GM23338 (cell line): ENCODE results near the gene SLC36A3.

ENCODE experiments used
- CREB1 ChIP-seq: fragments of 250-450 bp; sonication (Bioruptor Pico); IDR thresholded peaks from 2 replicates; pipeline ENCODE4 v1.5.0; 2020; ENCODE audit warnings: low read depth, mild to moderate bottlenecking, moderate library complexity
- CTCF ChIP-seq, 2 experiments: fragments of 200-600 bp in 1 of 2; sonication (generic) in 1 of 2; conservative IDR thresholded peaks; 2 replicates each; pipeline versions ENCODE4 v1.5.1 to v1.6.1; 2016 to 2017; ENCODE audit warnings: antibody characterized with exemption in 2 of 2, low read depth in 2 of 2, mild to moderate bottlenecking in 2 of 2, moderate library complexity in 1 of 2
- EZH2 ChIP-seq: fragments of 200-600 bp; sonication (generic); IDR thresholded peaks from one replicate; pipeline ENCODE4 v1.8.0; 2017; ENCODE audit warnings: antibody characterized with exemption, mild to moderate bottlenecking, low read depth; ENCODE audit not compliant: unreplicated experiment
- EZH2phosphoT487 ChIP-seq: fragments of 200-600 bp; sonication (generic); IDR thresholded peaks from one replicate; pipeline ENCODE4 v1.8.1; 2018; ENCODE audit warnings: antibody characterized with exemption; ENCODE audit not compliant: unreplicated experiment
- JUNB ChIP-seq: IDR thresholded peaks from one replicate; pipeline ENCODE4 v1.6.1; 2016; ENCODE audit warnings: antibody characterized with exemption; ENCODE audit not compliant: unreplicated experiment
- NANOG ChIP-seq: IDR thresholded peaks from 2 replicates; pipeline ENCODE4 v1.6.1; 2016; ENCODE audit warnings: antibody characterized with exemption, borderline replicate concordance
- POLR2AphosphoS5 ChIP-seq: IDR thresholded peaks from 2 replicates; pipeline ENCODE4 v1.6.1; 2016; ENCODE audit warnings: antibody characterized with exemption, low read depth
- STAT1 ChIP-seq: IDR thresholded peaks from one replicate; pipeline ENCODE4 v1.6.1; 2016; ENCODE audit warnings: antibody characterized with exemption; ENCODE audit not compliant: unreplicated experiment
- ZNF331 ChIP-seq: fragments of 250-450 bp; sonication (Bioruptor Pico); IDR thresholded peaks from 2 replicates; pipeline ENCODE4 v1.5.0; 2020; ENCODE audit warnings: low read depth, mild to moderate bottlenecking, moderate library complexity
- TF ChIP-seq, protein P1 (sequence below): IDR thresholded peaks from one replicate; pipeline ENCODE4 v1.6.1; 2018; ENCODE audit warnings: antibody characterized with exemption; ENCODE audit not compliant: unreplicated experiment
- TF ChIP-seq, protein P2 (sequence below): IDR thresholded peaks from 2 replicates; pipeline ENCODE4 v1.6.1; 2016; ENCODE audit warnings: antibody characterized with exemption
- TF ChIP-seq, protein P3 (sequence below): fragments of 250-450 bp; sonication (Bioruptor Pico); IDR thresholded peaks from 2 replicates; pipeline ENCODE4 v1.5.0; 2020; ENCODE audit warnings: mild to moderate bottlenecking, moderate library complexity

GRCh38 chr5:151267491-151268260 lies 35.9 kb downstream of the SLC36A3 start:
- TF ChIP-seq CTCF (conservative IDR thresholded peaks at IDR 0.05; ENCODE audit: low read depth in 2 of 2) (no peak), EZH2phosphoT487 (no peak), POLR2AphosphoS5 (no peak), EZH2 (no peak), ZNF331 (CRISPR knock-in tag) (no peak), JUNB (no peak), CREB1 (CRISPR knock-in tag) (no peak), NANOG (no peak), STAT1 (no peak)
- TF ChIP-seq, protein P1, sequence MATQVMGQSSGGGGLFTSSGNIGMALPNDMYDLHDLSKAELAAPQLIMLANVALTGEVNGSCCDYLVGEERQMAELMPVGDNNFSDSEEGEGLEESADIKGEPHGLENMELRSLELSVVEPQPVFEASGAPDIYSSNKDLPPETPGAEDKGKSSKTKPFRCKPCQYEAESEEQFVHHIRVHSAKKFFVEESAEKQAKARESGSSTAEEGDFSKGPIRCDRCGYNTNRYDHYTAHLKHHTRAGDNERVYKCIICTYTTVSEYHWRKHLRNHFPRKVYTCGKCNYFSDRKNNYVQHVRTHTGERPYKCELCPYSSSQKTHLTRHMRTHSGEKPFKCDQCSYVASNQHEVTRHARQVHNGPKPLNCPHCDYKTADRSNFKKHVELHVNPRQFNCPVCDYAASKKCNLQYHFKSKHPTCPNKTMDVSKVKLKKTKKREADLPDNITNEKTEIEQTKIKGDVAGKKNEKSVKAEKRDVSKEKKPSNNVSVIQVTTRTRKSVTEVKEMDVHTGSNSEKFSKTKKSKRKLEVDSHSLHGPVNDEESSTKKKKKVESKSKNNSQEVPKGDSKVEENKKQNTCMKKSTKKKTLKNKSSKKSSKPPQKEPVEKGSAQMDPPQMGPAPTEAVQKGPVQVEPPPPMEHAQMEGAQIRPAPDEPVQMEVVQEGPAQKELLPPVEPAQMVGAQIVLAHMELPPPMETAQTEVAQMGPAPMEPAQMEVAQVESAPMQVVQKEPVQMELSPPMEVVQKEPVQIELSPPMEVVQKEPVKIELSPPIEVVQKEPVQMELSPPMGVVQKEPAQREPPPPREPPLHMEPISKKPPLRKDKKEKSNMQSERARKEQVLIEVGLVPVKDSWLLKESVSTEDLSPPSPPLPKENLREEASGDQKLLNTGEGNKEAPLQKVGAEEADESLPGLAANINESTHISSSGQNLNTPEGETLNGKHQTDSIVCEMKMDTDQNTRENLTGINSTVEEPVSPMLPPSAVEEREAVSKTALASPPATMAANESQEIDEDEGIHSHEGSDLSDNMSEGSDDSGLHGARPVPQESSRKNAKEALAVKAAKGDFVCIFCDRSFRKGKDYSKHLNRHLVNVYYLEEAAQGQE = no peak
- TF ChIP-seq, protein P2, sequence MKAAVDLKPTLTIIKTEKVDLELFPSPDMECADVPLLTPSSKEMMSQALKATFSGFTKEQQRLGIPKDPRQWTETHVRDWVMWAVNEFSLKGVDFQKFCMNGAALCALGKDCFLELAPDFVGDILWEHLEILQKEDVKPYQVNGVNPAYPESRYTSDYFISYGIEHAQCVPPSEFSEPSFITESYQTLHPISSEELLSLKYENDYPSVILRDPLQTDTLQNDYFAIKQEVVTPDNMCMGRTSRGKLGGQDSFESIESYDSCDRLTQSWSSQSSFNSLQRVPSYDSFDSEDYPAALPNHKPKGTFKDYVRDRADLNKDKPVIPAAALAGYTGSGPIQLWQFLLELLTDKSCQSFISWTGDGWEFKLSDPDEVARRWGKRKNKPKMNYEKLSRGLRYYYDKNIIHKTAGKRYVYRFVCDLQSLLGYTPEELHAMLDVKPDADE = no peak
- TF ChIP-seq, protein P3, sequence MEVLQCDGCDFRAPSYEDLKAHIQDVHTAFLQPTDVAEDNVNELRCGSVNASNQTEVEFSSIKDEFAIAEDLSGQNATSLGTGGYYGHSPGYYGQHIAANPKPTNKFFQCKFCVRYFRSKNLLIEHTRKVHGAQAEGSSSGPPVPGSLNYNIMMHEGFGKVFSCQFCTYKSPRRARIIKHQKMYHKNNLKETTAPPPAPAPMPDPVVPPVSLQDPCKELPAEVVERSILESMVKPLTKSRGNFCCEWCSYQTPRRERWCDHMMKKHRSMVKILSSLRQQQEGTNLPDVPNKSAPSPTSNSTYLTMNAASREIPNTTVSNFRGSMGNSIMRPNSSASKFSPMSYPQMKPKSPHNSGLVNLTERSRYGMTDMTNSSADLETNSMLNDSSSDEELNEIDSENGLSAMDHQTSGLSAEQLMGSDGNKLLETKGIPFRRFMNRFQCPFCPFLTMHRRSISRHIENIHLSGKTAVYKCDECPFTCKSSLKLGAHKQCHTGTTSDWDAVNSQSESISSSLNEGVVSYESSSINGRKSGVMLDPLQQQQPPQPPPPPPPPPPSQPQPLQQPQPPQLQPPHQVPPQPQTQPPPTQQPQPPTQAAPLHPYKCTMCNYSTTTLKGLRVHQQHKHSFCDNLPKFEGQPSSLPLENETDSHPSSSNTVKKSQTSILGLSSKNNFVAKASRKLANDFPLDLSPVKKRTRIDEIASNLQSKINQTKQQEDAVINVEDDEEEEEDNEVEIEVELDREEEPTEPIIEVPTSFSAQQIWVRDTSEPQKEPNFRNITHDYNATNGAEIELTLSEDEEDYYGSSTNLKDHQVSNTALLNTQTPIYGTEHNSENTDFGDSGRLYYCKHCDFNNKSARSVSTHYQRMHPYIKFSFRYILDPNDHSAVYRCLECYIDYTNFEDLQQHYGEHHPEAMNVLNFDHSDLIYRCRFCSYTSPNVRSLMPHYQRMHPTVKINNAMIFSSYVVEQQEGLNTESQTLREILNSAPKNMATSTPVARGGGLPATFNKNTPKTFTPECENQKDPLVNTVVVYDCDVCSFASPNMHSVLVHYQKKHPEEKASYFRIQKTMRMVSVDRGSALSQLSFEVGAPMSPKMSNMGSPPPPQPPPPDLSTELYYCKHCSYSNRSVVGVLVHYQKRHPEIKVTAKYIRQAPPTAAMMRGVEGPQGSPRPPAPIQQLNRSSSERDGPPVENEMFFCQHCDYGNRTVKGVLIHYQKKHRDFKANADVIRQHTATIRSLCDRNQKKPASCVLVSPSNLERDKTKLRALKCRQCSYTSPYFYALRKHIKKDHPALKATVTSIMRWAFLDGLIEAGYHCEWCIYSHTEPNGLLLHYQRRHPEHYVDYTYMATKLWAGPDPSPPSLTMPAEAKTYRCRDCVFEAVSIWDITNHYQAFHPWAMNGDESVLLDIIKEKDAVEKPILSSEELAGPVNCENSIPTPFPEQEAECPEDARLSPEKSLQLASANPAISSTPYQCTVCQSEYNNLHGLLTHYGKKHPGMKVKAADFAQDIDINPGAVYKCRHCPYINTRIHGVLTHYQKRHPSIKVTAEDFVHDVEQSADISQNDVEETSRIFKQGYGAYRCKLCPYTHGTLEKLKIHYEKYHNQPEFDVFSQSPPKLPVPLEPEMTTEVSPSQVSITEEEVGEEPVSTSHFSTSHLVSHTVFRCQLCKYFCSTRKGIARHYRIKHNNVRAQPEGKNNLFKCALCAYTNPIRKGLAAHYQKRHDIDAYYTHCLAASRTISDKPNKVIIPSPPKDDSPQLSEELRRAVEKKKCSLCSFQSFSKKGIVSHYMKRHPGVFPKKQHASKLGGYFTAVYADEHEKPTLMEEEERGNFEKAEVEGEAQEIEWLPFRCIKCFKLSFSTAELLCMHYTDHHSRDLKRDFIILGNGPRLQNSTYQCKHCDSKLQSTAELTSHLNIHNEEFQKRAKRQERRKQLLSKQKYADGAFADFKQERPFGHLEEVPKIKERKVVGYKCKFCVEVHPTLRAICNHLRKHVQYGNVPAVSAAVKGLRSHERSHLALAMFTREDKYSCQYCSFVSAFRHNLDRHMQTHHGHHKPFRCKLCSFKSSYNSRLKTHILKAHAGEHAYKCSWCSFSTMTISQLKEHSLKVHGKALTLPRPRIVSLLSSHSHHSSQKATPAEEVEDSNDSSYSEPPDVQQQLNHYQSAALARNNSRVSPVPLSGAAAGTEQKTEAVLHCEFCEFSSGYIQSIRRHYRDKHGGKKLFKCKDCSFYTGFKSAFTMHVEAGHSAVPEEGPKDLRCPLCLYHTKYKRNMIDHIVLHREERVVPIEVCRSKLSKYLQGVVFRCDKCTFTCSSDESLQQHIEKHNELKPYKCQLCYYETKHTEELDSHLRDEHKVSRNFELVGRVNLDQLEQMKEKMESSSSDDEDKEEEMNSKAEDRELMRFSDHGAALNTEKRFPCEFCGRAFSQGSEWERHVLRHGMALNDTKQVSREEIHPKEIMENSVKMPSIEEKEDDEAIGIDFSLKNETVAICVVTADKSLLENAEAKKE (CRISPR knock-in tag) = no peak
